HG03342 (cell line): ENCODE measurements around the gene SUCLA2.
A peak's percentile ranks its signal among the peaks of the same experiment; 100 is the strongest.
"Not testable (repeated sequence)": the region's sequence is repeated elsewhere in the genome, so short reads cannot be mapped to it uniquely, and the experiment has no call there.

Experiments
- ATAC-seq: cut with Tn5 transposase; IDR thresholded peaks from one replicate; pipeline ENCODE4 v1.9.1; 2021; ENCODE audit warnings: mild to moderate bottlenecking, moderate library complexity; ENCODE audit not compliant: unreplicated experiment

Gene SUCLA2

DNA sequence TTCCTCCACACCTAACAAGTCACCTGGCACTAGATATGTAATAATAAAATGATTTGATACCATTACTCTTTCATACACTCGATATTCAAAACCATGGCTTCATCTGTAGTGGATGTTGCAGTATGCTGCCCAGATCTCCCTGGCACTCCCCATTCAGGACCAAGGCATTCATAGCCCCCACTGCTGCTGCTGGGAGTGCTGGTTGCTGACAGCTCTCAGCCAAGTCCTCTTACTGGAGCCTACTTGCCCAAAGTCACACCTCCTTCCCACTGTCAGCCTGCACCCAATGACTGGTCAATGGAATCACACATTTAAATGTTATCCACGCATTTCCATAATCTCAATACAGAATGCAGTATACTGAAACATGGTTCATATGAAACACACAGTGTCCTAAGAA is 3.7 kb downstream of the SUCLA2 start:
- no peak for ATAC-seq

- ATAC-seq, result no peak
Observed at GRCh38 chr13:47991859-47992258, 9.2 kb downstream of the SUCLA2 start.

DNA sequence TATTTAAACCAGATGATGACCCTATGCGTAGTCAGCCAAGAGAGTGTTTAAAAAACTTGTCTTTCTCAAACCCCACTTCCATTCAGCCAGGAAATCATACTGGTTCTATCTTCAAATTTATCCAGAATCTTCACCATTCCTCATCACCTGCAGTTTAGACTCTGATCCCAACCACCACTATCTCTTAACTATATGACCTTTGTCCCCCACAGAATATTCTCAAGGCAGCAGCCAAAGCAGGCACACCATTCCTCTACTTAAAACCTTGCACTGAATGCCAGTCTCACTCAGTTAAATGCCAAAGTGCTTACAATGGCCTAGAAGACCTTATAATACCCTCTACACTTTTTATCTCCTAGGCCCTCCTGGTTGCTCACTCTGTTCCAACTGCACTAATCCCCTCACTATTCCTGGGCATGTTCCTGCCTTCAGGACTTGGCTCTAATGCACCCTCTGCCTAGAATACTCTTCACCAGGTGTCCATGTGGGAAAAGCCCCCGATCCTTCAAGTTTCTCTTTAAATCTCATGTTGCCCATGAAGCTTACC is 10.1 kb downstream of the SUCLA2 start:
- no peak for ATAC-seq

GRCh38 chr13:47990427-47990826 is 10.6 kb downstream of the SUCLA2 start:
- no peak for ATAC-seq

- ATAC-seq, result no peak
Observed at GRCh38 chr13:47983070-47983469, 18.0 kb downstream of the SUCLA2 start.

DNA sequence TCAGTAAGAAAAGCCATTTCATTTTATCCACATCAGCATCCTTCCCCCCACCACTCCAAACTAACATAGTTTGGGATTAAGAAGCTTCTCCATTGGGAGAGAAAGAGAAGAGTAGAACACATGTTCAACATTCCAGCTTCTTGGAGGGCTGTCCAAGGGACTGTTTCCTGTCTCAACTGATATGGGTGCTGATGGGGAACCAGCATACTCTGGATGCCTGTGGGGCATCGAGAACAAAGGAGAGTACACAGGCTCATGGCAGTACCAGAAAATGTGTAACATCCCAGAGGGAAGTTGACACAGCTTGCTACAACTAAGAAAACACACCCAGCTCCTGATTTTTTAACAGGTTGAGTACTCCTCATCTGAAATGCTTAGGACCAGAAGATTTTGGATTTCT is 24.7 kb downstream of the SUCLA2 start:
- ATAC-seq, result no peak

DNA sequence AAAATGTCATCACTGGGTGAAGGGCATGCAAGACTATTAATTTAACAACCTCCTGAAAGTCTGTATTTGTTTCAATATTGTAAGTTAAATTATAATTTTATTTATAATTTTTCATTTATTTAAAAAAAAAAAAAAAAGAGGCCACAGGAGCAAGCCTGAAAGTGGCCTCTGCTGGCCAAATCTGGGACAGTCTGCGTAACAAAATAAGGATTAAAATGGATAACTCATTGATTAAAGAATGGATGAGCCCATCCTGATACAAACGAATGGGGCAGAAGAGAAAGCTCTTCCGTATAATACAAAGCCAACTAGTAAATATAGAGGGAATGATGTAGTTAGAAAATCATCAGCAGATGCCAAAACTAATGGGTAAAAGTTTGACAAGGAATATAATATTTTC is 36.2 kb downstream of the SUCLA2 start:
- ATAC-seq, result no peak

GRCh38 chr13:47962237-47962636 is 38.8 kb downstream of the SUCLA2 start:
- no peak for ATAC-seq

DNA sequence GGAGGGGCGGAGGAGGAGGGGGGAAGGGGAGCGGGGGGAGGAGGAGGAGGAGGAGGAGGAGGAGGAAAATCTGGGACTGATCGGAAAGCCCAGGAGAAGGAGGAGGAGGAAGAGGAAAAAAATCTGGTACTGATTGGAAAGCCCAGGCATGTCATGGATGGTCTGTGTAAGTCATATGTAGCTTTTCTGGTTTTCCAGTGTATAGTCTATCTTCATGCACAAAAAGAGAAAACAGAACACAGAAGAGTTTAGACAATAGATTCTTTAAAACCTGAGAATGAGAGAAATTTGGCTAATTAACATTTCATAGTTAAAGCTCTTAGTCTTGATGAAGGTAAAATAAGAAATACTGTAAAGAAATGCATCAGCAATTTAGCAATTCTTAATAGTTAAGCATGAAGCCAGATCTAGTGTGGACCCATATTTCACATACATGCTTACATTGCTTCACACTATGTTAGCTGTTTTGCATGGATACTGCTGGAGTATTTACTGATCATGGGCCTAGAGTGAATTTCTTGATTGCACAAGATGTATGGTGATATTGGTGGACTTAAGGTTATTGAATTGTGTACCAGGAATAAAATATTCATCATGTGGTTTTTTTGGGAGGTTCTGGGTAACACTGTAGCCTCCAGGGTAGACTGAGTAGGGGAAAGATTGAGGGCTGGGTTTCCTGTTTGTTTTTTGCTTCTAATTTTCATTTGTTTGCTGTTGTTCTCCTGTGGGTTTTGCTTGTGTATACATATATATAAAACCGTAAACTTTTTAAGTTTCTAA is 41.4 kb downstream of the SUCLA2 start:
- no peak for ATAC-seq

DNA sequence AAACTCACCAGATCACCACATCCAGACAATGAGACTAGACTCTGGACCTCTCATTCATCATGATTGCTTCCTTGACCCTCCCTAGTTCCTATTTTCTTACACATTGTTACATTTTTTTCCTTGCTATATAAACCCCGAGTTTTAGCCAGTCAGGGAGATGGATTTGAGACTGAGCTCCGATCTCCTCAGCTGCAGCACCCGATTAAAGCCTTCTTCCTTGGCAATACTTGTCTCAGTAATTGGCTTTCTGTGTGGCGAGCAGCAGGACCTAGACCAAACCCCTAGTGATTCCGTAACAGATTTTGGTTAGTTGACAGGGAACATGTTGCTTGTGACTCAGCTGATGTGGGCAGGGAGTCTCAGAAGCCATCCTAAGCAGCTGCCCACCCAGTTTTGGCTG is 44.0 kb downstream of the SUCLA2 start:
- ATAC-seq, result no peak

GRCh38 chr13:47955836-47956235 is 45.2 kb downstream of the SUCLA2 start:
- peak; percentile 61 for ATAC-seq

- no peak for ATAC-seq
Observed at GRCh38 chr13:47949799-47950198, 51.3 kb downstream of the SUCLA2 start.

DNA sequence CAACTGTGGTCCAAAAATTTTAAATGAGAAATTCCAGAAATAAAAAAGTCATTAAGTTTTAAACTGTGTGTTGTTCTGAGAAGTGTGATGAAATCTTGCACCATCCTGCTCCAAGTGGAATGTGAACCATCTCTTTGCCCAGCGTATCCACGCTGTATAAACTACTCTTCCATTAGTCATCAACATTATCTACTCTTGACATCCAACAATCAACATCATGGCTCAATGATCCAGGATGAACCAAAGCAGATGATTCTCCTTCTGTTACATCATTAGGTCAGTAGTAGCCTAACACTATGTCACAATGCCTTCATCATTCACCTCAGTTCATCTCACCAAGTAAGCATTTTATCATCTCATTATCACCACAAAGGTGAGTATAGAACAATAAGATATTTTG is 55.3 kb downstream of the SUCLA2 start:
- no peak for ATAC-seq

DNA sequence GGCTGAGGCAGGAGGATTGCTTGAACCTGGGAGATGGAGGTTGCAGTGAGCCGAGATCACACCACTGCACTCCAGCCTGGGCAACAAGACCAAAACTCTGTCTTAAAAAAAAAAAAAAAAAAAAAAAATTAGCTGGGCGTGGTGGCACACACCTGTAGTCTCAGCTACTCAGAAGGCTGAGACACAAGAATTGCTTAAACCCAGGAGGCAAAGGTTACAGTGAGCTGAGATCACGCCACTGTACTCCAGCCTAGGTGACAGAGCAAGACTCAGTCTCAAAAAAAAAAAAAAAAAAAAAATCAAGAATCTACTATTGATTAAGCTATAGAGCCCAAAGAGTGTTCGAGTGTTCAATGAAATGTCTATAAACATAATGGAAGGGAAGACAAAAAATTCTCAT is 55.9 kb downstream of the SUCLA2 start:
- not testable (repeated sequence) for ATAC-seq

DNA sequence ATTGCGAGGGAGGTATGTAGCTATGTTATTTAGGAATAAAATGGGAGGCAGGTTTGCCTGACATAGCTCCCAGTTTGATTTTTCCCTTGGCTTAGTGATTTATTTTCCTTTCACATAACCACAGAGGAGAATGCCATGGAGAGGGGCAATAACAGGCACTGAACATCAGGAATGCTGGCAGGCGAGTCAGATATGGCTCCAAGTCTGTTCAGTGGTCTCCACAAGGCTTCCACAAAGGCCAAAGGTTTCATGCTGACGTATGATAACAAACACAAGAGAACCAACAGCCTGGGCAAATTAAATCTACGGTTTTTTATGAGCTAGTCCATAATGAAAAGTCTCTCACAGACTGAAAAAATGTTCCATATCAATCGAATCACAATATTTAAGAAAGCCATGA is 66.7 kb downstream of the SUCLA2 start:
- ATAC-seq, result no peak

DNA sequence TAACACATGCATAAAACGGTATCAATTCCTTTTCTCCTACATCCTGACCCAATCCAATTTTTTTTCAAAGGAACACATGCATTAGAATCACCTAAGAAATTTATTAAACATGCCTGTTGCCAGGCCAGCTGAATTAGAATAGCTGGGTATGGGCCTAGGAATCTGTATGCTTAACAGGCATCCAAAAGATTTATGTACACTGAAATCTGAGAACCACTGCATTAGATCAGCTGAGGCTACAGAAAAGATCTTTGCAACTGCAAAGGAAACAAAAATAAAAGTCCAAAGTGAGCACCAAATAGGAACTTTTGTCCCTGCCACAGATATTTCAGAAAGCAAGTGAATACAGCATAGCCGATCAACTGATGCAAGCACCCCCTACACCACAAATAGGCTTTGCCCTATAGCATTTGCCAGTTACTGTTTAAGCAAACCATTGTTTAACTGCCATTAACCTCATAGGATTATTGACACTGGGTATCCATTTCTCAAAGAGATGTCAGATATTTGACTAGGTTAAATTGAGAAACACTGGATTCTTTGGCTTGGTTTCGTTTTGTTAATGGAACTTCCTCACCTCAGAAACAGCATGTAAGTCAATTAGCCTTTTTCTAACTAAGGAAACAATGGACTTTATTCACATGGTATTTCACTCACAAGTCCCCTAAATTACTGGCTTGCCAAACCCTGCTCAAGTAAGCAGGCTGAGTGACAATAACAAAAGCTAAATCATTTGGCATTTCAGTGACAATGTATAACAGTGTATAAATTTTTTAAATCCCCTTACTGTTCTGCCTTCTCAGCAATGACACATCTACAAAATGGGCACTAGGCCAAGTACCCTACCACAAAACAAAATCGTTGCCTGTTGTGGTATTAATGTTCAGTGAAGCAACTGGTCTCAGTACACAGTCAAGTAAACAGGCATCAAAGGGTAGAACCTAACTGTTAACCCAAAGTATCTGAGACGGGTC is 67.8 kb downstream of the SUCLA2 start:
- ATAC-seq, result peak; percentile 65

DNA sequence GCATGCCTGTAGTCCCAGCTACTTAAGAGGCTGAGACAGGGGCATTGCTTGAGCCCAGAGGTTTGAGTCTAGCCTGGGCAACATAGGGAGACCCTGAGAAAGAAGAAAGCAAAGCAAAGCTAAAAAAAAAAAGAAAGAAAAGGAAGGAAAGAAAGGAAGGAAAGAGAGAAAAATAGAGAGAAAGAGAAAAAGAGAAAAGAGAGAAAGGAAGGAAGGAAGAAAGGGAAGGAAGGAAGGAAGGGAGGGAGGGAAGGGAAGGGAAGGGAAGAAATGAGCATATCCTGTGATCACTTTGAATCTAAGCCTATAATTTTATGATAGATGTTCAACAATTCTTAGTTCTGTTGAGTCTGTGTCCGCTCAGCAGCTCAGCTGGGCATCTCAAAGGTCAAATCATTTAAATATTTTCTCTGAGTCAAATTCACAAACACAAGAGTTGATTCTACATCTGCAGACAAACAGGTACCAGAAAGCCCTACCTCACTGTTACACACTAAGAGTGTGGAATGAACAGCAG is 70.4 kb downstream of the SUCLA2 start:
- no peak for ATAC-seq

DNA sequence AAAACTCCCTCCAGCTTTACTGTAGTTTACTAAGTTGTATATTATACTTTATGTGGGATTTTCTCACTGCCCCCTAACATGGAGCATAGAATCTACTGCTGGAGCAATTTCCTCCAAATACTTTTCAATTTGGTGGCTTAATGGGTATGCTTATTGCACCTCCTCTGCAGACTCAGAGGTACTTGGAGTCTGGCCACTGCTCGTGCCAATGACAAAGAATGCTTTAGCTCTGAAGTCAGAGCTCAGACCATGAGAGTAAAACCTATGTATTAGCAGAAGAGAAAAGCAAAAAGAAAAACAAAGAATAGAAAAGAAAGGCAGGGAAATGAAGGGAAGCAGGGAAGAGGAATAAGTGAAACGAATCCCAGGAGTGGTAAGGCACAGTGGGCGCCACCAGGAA is 71.9 kb downstream of the SUCLA2 start:
- no peak for ATAC-seq

- no peak for ATAC-seq
Observed at GRCh38 chr13:47917022-47917574, 84.0 kb downstream of the SUCLA2 start.

DNA sequence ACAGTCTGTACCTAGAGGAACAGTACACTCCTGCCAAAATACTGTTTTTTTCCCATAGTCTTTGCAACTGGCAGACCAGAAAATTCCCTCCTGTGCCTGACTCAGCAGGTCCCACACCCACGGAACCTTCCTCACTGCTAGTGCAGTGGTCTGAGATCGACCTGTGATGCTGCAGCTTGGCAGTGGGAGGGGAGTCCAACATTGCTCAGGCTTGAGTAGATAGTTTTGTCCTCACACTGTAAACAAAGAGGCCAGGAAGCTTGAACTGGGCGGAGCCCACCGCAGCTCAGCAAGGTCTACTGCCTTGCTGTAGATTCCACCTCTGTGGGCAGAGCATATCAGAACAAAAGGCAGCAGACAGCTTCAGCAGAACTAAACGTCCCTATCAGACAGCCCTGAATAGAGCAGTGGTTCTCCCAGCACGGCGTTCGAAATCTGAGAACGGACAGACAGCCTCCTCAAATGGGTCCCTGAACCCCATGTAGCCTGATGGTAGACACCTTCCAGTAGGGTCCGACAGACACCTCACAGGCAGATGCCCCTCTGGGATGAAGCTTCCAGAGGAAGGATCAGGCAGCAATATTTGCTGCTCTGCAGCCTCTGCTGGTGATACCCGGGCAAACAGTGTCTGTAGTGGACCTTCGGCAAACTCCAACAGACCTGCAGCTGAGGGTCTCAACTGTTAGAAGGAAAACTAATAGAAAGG is 92.7 kb downstream of the SUCLA2 start:
- ATAC-seq, result no peak

- no peak for ATAC-seq
Observed at GRCh38 chr13:47904891-47905290, 96.2 kb downstream of the SUCLA2 start.
